Nephron (organoid): ENCODE results near the gene MFSD12.
"Not testable (repeated sequence)": the region's sequence is repeated elsewhere in the genome, so short reads cannot be mapped to it uniquely, and the experiment has no call there.

Experiments used
- H3K27ac Mint-ChIP-seq, 3 experiments: 2 replicates each; pipeline ENCODE4 v1.8.0; 2020; ENCODE audit warnings: mixed read lengths in 3 of 3, mild to moderate bottlenecking in 2 of 3, moderate library complexity in 1 of 3
- H3K27me3 Mint-ChIP-seq: 2 replicates; pipeline ENCODE4 v1.8.0; 2021; ENCODE audit warnings: low read depth, mild to moderate bottlenecking, moderate library complexity, mixed read lengths
- H3K36me3 Mint-ChIP-seq: 2 replicates; pipeline ENCODE4 v1.8.0; 2020; ENCODE audit warnings: low read depth, mixed read lengths
- H3K4me1 Mint-ChIP-seq: 2 replicates; pipeline ENCODE4 v1.8.0; 2020; ENCODE audit warnings: mixed read lengths
- H3K4me3 Mint-ChIP-seq, 3 experiments: 2 replicates each; pipeline ENCODE4 v1.8.0; 2020; ENCODE audit warnings: mild to moderate bottlenecking in 3 of 3, mixed read lengths in 3 of 3, moderate library complexity in 2 of 3
- H3K9me3 Mint-ChIP-seq: 2 replicates; pipeline ENCODE4 v1.8.0; 2020; ENCODE audit warnings: mixed read lengths
- CTCF ChIP-seq, 3 experiments: fragments of 200-600 bp; sonication (generic); IDR thresholded peaks; one replicate each; pipeline ENCODE4 v1.5.0; 2021; ENCODE audit warnings: antibody characterized with exemption in 3 of 3; ENCODE audit not compliant: unreplicated experiment in 3 of 3

The MFSD12 gene

GRCh38 chr19:3570606-3571011 is 13.2 kb upstream of the MFSD12 start:
- no peak for TF ChIP-seq CTCF (IDR thresholded peaks at IDR 0.05; ENCODE audit: unreplicated experiment in 3 of 3)

GRCh38 chr19:3570042-3570441 is 12.7 kb upstream of the MFSD12 start:
- not testable (repeated sequence) for H3K36me3 Mint-ChIP-seq, H3K27ac Mint-ChIP-seq, H3K9me3 Mint-ChIP-seq, H3K4me1 Mint-ChIP-seq, H3K27me3 Mint-ChIP-seq, H3K4me3 Mint-ChIP-seq

More at GRCh38 chr19:3570606-3571011, 13.2 kb upstream of the MFSD12 start:
- Mint-ChIP-seq H3K36me3 (peaks cover 13% of the 10 kb centered on the region), H3K27me3 (peaks cover 11% of the 10 kb centered on the region), H3K4me3 (no peak overlapping the region), H3K9me3 (no peaks in the 10 kb centered on the region), H3K27ac (no peak overlapping the region), H3K4me1 (peaks cover 13% of the 10 kb centered on the region)

GRCh38 chr19:3565139-3565538 is 7.8 kb upstream of the MFSD12 start:
- Mint-ChIP-seq H3K4me1 (no peaks in the 10 kb centered on the region), H3K27ac (no peak overlapping the region), H3K36me3 (no peaks in the 10 kb centered on the region), H3K4me3 (no peak overlapping the region), H3K9me3 (no peaks in the 10 kb centered on the region), H3K27me3 (no peaks in the 10 kb centered on the region)
- TF ChIP-seq CTCF (IDR thresholded peaks at IDR 0.05; ENCODE audit: unreplicated experiment in 3 of 3) = no peak

GRCh38 chr19:3563709-3564524 is 6.5 kb upstream of the MFSD12 start:
- H3K4me1 Mint-ChIP-seq = no peaks in the 10 kb centered on the region

GRCh38 chr19:3556978-3557460 is 367 bp downstream of the MFSD12 start:
- Mint-ChIP-seq H3K36me3 (no peaks in the 10 kb centered on the region), H3K27ac (peak overlapping the region in 1 of 3 experiments; percentile 82), H3K9me3 (no peaks in the 10 kb centered on the region), H3K27me3 (no peaks in the 10 kb centered on the region), H3K4me1 (peaks cover 25% of the 10 kb centered on the region), H3K4me3 (peak overlapping the region; percentile 96 to 99 (median 97))
- no peak for TF ChIP-seq CTCF (IDR thresholded peaks at IDR 0.05; ENCODE audit: unreplicated experiment in 3 of 3)

More at GRCh38 chr19:3563709-3564524, 6.5 kb upstream of the MFSD12 start:
- Mint-ChIP-seq H3K36me3 (no peaks in the 10 kb centered on the region), H3K27me3 (no peaks in the 10 kb centered on the region), H3K9me3 (no peaks in the 10 kb centered on the region), H3K27ac (no peak overlapping the region), H3K4me3 (no peak overlapping the region)
- TF ChIP-seq CTCF (IDR thresholded peaks at IDR 0.05; ENCODE audit: unreplicated experiment in 3 of 3) = no peak

- no peaks in the 10 kb centered on the region for H3K27me3 Mint-ChIP-seq
- peak overlapping the region in 1 of 3 experiments; percentile 82 for H3K27ac Mint-ChIP-seq
- peaks cover 25% of the 10 kb centered on the region for H3K4me1 Mint-ChIP-seq
- peak overlapping the region; percentile 96 to 99 (median 97) for H3K4me3 Mint-ChIP-seq
- H3K9me3 Mint-ChIP-seq = no peaks in the 10 kb centered on the region
- TF ChIP-seq CTCF (IDR thresholded peaks at IDR 0.05; ENCODE audit: unreplicated experiment in 3 of 3) = no peak
- H3K36me3 Mint-ChIP-seq = no peaks in the 10 kb centered on the region
Measured at GRCh38 chr19:3556423-3556977, 886 bp downstream of the MFSD12 start.
